ENCODE data around the gene STIP1. TPM values are rescaled to one million over a fixed set of nuclear protein-coding genes. Genes with fewer than 3 reads are reported as not detected.

Gene STIP1
- total and polyA plus RNA-seq, 2 of the 8 experiments (the other 6 are each of a cell fraction or from before 2014, with no cell fraction given): 140 to 329 TPM

DNA sequence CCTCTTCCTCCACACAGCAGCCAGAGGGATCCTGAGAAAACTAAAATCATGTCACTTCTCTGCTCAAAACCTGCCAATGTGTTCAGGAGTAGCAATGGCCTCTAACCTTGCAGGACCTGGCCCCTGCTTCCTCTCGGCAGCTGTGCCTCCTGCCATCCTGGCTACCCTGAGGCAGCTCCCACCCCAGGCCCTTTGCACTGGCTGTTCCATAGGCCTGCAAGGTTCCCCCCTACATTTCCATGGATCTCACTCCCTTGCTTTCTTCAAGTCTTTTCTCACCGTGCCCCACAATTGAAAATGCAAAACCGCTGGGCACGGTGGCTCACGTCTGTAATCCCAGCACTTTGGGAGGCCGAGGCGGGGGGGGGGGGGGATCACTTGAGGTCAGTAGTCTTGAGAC is 2.1 kb upstream of the STIP1 start:
- Histone ChIP-seq H4K91ac (replicated peaks; ENCODE audit: insufficient read length, low read length) (no peak overlapping the region), H3K27me3 (replicated peaks in 1 of 4; ENCODE audit: control insufficient read depth in 3 of 4, extremely low read depth in 1 of 4, insufficient read depth in 3 of 4, low read length in 3 of 4) (no peaks in the 10 kb centered on the region), H4K5ac (ENCODE audit: insufficient read length, low read depth, low read length) (no peak overlapping the region), H2AFZ (ENCODE audit: low read length) (no peak overlapping the region), H3K18ac (ENCODE audit: extremely low read depth, low read length) (no peak overlapping the region), H3K9ac (replicated peaks in 1 of 4; ENCODE audit: extremely low read depth in 1 of 4, low read depth in 3 of 4, low read length in 3 of 4) (no peak overlapping the region), H3K23me2 (ENCODE audit: low read depth, low read length) (peaks cover 9% of the 10 kb centered on the region), H2AK5ac (ENCODE audit: low read depth, low read length) (peak overlapping the region; percentile 41; the same call in 1 of the 2 replicates), H3K27ac (ENCODE audit: low read depth, low read length) (no peak overlapping the region), H3K79me1 (ENCODE audit: low read depth, low read length) (peaks cover 2% of the 10 kb centered on the region; the same call in 1 of the 2 replicates), H4K8ac (ENCODE audit: extremely low read depth, insufficient read depth, low read length) (no peak overlapping the region), H3K4me2 (ENCODE audit: insufficient read depth in 1 of 2, low read depth in 2 of 2, low read length in 2 of 2) (peak overlapping the region; percentile 87 to 96), H3K4me3 (ENCODE audit: extremely low read depth in 1 of 4, insufficient read depth in 2 of 4, low read depth in 3 of 4, low read length in 4 of 4) (peak overlapping the region in 1 of 4 experiments; percentile 73; a peak in 2 of 8 replicates), H3K79me2 (ENCODE audit: control insufficient read depth in 1 of 2, insufficient read depth in 2 of 2, low read length in 2 of 2) (peaks cover 8 to 23% of the 10 kb centered on the region in 2 experiments), H4K20me1 (replicated peaks in 1 of 2; ENCODE audit: control insufficient read depth in 1 of 2, insufficient read depth in 2 of 2, low read length in 2 of 2) (peaks cover 6 to 21% of the 10 kb centered on the region in 2 experiments), H3K36me3 (ENCODE audit: control insufficient read depth in 2 of 4, insufficient read depth in 4 of 4, low read length in 3 of 4) (peaks cover 0 to 11% (median under 1%) of the 10 kb centered on the region in 4 experiments; a peak in 2 of 8 replicates), H2BK15ac (ENCODE audit: low read length) (no peak overlapping the region), H3K4ac (replicated peaks; ENCODE audit: insufficient read length, low read depth, low read length) (no peak overlapping the region), H3K23ac (ENCODE audit: insufficient read length) (no peak overlapping the region), H2BK5ac (ENCODE audit: low read depth, low read length) (no peak overlapping the region), H2BK20ac (ENCODE audit: low read length) (no peak overlapping the region), H3K9me3 (ENCODE audit: insufficient read depth in 2 of 2, low read depth in 1 of 2, low read length in 1 of 2) (no peaks in the 10 kb centered on the region), H3K4me1 (replicated peaks in 1 of 4; ENCODE audit: control insufficient read depth in 3 of 4, insufficient read depth in 4 of 4, low read length in 3 of 4) (peaks cover 0 to 9% (median 4%) of the 10 kb centered on the region in 4 experiments; a peak in 6 of 7 replicates), H3K56ac (replicated peaks; ENCODE audit: insufficient read length, low read depth, low read length) (no peak overlapping the region), H2BK120ac (replicated peaks; ENCODE audit: low read depth, low read length) (no peak overlapping the region), H2BK12ac (ENCODE audit: low read depth, low read length) (no peak overlapping the region), H3K14ac (ENCODE audit: insufficient read length) (no peak overlapping the region)
- ChIA-PET POLR2A (ENCODE audit: partially characterized antibody) (interaction anchor here (0.6 to 12.4 kb wide), 11 partner anchors 9 to 577 kb away, joined by 3 to 186 read pairs (median 12); partner anchors contain the start of genes FERMT3, MACROD1, NUDT22 and RPS6KA4), CTCF (ENCODE audit: partially characterized antibody) (interaction anchor here (1.0 to 1.5 kb wide), 3 partner anchors 20 to 188 kb away, joined by 3 to 4 read pairs (median 3); no protein-coding TSS in a partner anchor)
- WGBS, 2 experiments (ENCODE audit: extremely low coverage in 1 of 2, insufficient coverage in 1 of 2, insufficient read length in 1 of 2, insufficient replicate concordance in 2 of 2, low coverage in 1 of 2, low lambda C conversion rate in 2 of 2, missing lambda C conversion rate in 1 of 2): 83% methylated on average over 6 of the region's 7 CpGs; no CpG with 5 or more reads in 1 of the 2 experiments
- DNase-seq (ENCODE audit: low read depth in 1 of 2, low spot score in 2 of 2) (no peak), FAIRE-seq (no peak)
- no peak for TF ChIP-seq NANOG (IDR thresholded peaks at IDR 0.05; ENCODE audit: insufficient read depth, low read depth, low read length, poor library complexity, severe bottlenecking)
- no peak for TF ChIP-seq TCF12 (IDR thresholded peaks at IDR 0.05; ENCODE audit: low read depth, low read length)
- no peak for TF ChIP-seq MAFK (IDR thresholded peaks at IDR 0.05; ENCODE audit: low read depth, low read length)
- TF ChIP-seq, protein P1, sequence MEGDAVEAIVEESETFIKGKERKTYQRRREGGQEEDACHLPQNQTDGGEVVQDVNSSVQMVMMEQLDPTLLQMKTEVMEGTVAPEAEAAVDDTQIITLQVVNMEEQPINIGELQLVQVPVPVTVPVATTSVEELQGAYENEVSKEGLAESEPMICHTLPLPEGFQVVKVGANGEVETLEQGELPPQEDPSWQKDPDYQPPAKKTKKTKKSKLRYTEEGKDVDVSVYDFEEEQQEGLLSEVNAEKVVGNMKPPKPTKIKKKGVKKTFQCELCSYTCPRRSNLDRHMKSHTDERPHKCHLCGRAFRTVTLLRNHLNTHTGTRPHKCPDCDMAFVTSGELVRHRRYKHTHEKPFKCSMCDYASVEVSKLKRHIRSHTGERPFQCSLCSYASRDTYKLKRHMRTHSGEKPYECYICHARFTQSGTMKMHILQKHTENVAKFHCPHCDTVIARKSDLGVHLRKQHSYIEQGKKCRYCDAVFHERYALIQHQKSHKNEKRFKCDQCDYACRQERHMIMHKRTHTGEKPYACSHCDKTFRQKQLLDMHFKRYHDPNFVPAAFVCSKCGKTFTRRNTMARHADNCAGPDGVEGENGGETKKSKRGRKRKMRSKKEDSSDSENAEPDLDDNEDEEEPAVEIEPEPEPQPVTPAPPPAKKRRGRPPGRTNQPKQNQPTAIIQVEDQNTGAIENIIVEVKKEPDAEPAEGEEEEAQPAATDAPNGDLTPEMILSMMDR (IDR thresholded peaks at IDR 0.05; ENCODE audit: control extremely low read depth in 1 of 3, insufficient read depth in 1 of 3, low read depth in 1 of 3, low read length in 3 of 3): no peak
- no peak for TF ChIP-seq CTBP2 (IDR thresholded peaks at IDR 0.05; ENCODE audit: borderline replicate concordance, insufficient read depth, insufficient read length, low read length)
- no peak for TF ChIP-seq KDM5A (IDR thresholded peaks at IDR 0.05; ENCODE audit: low read length)
- TF ChIP-seq RFX5 (IDR thresholded peaks at IDR 0.05; ENCODE audit: borderline replicate concordance, low read depth, low read length): no peak
- no peak for TF ChIP-seq SIRT6 (IDR thresholded peaks at IDR 0.05; ENCODE audit: low read length)
- no peak for TF ChIP-seq ATF3 (IDR thresholded peaks at IDR 0.05; ENCODE audit: insufficient read depth, low read depth, low read length)

All from H1 (cell line).